Cardiac muscle cell (in vitro differentiated cells and primary cell): ENCODE measurements around the gene KIFC3. TPM values are rescaled to one million over a fixed set of nuclear protein-coding genes. Genes with fewer than 3 reads are reported as not detected.

Experiments
- DNase-seq, 2 donors: peaks; one replicate each; pipeline versions ENCODE4 v3.0.0 to v3.0.0-alpha.2; 2010 to 2017; ENCODE audit warnings: low read depth in 1 of 2, low spot score in 1 of 2
- H3K27ac ChIP-seq: fragments of 200-600 bp; sonication (generic); 2 replicates; pipeline ENCODE4 v1.5.1; 2016
- H3K27me3 ChIP-seq: fragments of 200-600 bp; sonication (generic); 2 replicates; pipeline ENCODE4 v1.6.0; 2016; ENCODE audit warnings: control low read depth
- H3K36me3 ChIP-seq: fragments of 200-600 bp; sonication (generic); 2 replicates; pipeline ENCODE4 v1.5.1; 2016; ENCODE audit warnings: control low read depth
- H3K4me1 ChIP-seq: fragments of 200-600 bp; sonication (generic); 2 replicates; pipeline ENCODE4 v1.8.1; 2017; ENCODE audit warnings: low read depth, mild to moderate bottlenecking, mixed run types
- H3K4me3 ChIP-seq: fragments of 200-600 bp; sonication (generic); 2 replicates; pipeline ENCODE4 v1.5.1; 2016; ENCODE audit warnings: mild to moderate bottlenecking
- H3K9me3 ChIP-seq: fragments of 200-600 bp; sonication (generic); 2 replicates; pipeline ENCODE4 v1.5.1; 2017; ENCODE audit warnings: low read depth, mild to moderate bottlenecking, control low read depth
- CTCF ChIP-seq: IDR thresholded peaks from 2 replicates; pipeline ENCODE4 v1.5.1; 2012; ENCODE audit warnings: low read depth, mild to moderate bottlenecking, low read length
- polyA plus RNA-seq: library from polyadenylated mRNA; unstranded; fragments of >200 nt; fragmentation: Nextera tagmentation; extraction: Ambion mirVana; gene quantifications from 2 replicates; pipeline ENCODE4 v1.2.1, GENCODE V29; 2016
- total RNA-seq: library from RNA; depleted of rRNA; stranded (reverse); fragments of >200 nt; gene quantifications from 2 replicates; pipeline ENCODE4 v1.2.3, GENCODE V29; 2016

Gene KIFC3
- total and polyA plus RNA-seq, 2 experiments from 2014 or later = 24.8 to 50.1 TPM

- H3K36me3 ChIP-seq = no peaks in the 10 kb centered on the region
- no peak overlapping the region for H3K27ac ChIP-seq
- H3K27me3 ChIP-seq = no peaks in the 10 kb centered on the region
- H3K4me3 ChIP-seq = no peak overlapping the region
- no peak for TF ChIP-seq CTCF
- H3K9me3 ChIP-seq = no peaks in the 10 kb centered on the region
- H3K4me1 ChIP-seq = no peaks in the 10 kb centered on the region
- DNase-seq = no peak
Measured at GRCh38 chr16:57726433-57726947, 75.8 kb downstream of the KIFC3 start.

DNA sequence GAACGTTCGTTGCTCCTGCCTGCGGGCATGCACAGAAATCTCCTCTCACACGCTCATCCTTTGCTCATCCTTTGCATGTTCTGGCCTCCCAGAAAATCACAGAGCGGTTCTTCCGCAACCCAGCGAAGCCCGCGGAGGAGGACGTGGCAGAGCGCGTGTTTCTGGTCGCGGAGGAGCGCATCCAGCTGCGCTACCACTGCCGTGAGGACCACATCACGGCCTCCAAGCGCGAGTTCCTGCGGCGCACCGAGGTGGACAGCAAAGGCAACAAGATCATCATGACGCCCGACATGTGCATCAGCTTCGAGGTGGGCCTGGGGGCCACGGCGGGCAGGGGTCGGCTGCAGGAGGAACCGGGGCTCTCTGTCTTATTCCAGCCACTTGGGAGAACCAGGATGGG lies 76.3 kb downstream of the KIFC3 start:
- Histone ChIP-seq H3K36me3 (no peaks in the 10 kb centered on the region), H3K4me1 (no peaks in the 10 kb centered on the region), H3K27ac (no peak overlapping the region), H3K27me3 (no peaks in the 10 kb centered on the region), H3K9me3 (no peaks in the 10 kb centered on the region), H3K4me3 (no peak overlapping the region)
- no peak for TF ChIP-seq CTCF
- DNase-seq = no peak

DNA sequence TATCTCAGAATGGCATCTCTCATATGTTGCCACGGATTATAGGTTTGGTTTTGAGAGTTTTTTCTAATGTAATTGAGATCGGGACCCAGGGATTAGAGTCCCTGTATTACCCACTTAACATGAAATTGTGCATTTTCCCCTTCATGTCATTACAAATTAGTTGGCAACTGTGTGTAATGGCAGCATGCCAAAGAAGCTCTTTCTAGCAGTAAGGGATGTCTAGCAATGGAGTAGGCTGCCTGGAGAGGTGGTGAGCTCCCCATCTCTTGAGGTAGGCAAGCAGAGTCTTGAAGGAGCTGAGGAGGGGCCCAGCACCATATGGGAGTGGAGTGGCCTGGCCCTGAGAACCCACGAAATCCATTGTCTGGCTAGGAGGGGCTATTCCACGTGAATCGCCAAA lies 76.7 kb downstream of the KIFC3 start:
- H3K9me3 ChIP-seq = no peaks in the 10 kb centered on the region
- H3K4me3 ChIP-seq = no peak overlapping the region
- no peak for DNase-seq
- H3K27me3 ChIP-seq = no peaks in the 10 kb centered on the region
- no peaks in the 10 kb centered on the region for H3K36me3 ChIP-seq
- no peak overlapping the region for H3K27ac ChIP-seq
- H3K4me1 ChIP-seq = no peaks in the 10 kb centered on the region
- TF ChIP-seq CTCF = no peak

DNA sequence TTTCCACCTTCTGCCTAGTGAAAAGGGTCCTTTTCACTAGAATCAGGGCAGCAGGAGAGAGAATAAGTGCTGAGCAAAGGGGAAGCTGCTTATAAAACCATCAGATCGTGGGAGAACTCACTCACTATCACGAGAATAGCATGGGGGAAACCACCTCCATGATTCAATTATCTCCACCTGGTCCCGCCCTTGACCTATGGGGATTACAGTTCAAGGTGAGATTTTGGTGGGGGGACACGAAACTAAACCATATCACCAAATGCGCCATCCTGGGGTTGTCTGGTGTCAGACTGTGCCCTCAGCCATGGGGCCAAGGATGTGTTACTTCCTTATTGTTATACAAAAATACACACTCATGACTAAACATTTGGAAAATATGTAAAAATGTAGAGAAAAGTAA lies 77.1 kb downstream of the KIFC3 start:
- no peak for TF ChIP-seq CTCF
- Histone ChIP-seq H3K4me3 (no peak overlapping the region), H3K27ac (no peak overlapping the region), H3K4me1 (no peaks in the 10 kb centered on the region), H3K9me3 (no peaks in the 10 kb centered on the region), H3K27me3 (no peaks in the 10 kb centered on the region), H3K36me3 (no peaks in the 10 kb centered on the region)
- no peak for DNase-seq

- Histone ChIP-seq H3K9me3 (no peaks in the 10 kb centered on the region), H3K36me3 (no peaks in the 10 kb centered on the region), H3K4me3 (no peak overlapping the region), H3K27ac (no peak overlapping the region), H3K27me3 (no peaks in the 10 kb centered on the region), H3K4me1 (no peaks in the 10 kb centered on the region)
- no peak for DNase-seq
- TF ChIP-seq CTCF = no peak
Measured at GRCh38 chr16:57724531-57724930, 77.8 kb downstream of the KIFC3 start.

DNA sequence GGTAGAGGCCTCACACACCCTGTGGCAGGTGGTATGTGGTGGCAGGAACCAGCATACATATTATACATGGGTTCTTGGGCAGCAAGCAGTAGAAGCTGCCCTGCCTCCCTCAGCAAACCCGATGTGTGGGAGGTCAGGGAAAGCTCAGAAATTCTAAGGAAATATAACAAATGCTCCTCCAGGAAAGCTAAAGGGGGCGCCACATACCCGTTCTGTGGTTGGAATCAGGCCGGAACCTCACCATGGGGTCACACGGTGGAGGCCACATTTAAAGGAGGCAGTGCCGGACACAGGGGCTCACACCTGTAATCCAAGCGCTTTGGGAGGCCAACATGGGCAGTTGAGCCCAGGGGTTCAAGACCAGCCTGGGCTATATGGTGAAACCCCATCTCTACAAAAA lies 79.1 kb downstream of the KIFC3 start:
- peak; percentile 37 for TF ChIP-seq CTCF
- Histone ChIP-seq H3K36me3 (no peaks in the 10 kb centered on the region), H3K4me1 (no peaks in the 10 kb centered on the region), H3K27me3 (no peaks in the 10 kb centered on the region), H3K9me3 (no peaks in the 10 kb centered on the region), H3K4me3 (no peak overlapping the region), H3K27ac (no peak overlapping the region)
- DNase-seq = peak in 1 of 2 donors; percentile 34
